T follicular helper cell (primary cell): ENCODE measurements around the gene LARP4B.
"Not testable (repeated sequence)": the region's sequence is repeated elsewhere in the genome, so short reads cannot be mapped to it uniquely, and the experiment has no call there.

Source experiments
- DNase-seq: peaks from one replicate; pipeline ENCODE4 v3.0.0-alpha.2; 2020; ENCODE audit warnings: low read depth

The LARP4B gene

DNA sequence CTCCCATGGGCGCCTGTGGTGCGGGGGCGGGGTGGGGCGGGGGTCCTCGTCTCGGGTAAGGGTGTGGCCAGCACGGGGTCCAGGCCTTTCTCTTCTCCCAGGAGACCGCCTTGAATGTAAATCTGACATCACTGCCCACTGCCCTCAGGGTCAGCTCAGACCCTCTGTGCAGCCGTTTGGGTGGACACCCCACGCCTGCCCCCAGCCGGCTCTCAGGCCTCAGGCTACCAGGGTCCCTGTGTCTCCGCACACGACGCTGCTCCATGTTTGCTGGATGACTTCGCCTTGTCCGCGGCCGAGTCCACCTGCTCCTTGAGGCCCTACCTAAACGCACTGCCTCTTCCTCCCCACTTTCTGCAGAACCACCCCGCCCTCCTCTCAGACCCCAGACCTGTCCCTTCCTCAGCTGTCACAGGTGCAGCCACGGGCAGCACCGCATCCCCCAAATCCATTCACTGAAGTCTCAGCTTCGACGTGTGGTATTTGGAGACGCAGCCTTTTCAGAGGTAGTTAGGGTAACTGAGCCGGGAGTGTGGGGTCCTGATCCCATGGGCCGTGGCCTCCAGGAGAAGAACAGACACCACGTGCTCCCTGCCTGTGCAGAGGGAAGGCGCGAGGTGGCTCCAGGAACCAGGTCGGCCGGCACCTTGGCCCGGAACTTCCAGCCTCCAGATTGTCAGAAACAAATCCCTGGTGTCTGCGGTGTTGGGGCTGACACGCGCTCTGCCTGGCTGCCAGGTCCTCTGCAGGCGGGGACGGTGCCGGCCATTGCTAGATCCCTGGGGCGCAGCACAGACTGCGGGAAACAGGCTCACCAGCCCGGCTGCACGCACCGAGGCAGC lies 144.7 kb downstream of the LARP4B start:
- no peak for DNase-seq

DNA sequence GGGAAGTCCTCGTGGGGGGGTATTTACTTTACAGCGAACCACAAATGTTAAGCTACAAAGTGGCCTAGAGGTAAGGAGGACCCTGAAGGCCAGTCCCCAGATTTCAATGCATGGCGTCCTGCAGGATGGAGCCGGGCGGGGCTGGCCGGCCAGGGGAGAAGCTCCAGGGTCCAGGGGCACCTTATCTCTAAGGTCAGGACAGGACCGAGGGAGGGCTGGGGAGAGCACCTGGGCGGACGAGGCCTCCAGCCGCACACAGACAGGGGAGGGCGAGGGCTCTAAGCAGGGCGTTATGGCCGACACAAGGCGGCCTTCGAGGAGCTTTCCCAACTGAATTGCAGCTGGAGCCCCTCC lies 145.7 kb downstream of the LARP4B start:
- no peak for DNase-seq

- no peak for DNase-seq
Observed at GRCh38 chr10:785089-785860, 146.2 kb downstream of the LARP4B start.

DNA sequence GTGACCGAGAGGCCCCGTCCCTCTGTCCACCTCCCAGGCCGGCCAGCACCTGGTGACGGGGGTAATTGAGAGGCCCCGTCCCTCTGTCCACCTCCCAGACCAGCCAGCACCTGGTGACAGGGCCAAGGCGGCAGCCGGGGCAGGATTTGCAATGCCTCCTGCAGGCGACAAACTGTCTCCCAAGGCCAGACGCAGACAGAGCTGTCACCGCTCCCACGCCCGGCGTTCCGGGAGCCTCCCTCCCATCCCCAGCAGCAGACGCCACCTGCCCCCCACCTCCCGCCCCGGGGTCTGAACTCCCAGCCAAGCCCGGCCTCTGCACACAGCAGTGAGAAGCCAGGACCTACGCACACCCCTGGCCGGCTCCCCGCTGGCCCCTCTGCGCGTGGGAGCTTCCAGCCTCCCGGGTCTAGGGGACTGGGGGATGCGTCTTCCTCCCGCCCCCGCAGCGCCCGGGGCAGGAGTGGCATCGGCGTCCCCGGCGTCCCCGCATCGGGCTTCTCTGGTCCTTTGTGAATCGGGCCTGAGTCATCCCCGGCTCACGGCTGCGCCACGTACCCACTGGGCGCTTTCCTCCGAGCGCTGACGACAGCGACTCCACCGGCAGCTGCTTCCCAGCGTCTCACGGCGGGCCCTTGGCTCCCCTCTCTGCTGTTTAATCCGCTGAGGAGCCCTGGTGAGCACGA lies 147.0 kb downstream of the LARP4B start:
- DNase-seq = no peak

DNA sequence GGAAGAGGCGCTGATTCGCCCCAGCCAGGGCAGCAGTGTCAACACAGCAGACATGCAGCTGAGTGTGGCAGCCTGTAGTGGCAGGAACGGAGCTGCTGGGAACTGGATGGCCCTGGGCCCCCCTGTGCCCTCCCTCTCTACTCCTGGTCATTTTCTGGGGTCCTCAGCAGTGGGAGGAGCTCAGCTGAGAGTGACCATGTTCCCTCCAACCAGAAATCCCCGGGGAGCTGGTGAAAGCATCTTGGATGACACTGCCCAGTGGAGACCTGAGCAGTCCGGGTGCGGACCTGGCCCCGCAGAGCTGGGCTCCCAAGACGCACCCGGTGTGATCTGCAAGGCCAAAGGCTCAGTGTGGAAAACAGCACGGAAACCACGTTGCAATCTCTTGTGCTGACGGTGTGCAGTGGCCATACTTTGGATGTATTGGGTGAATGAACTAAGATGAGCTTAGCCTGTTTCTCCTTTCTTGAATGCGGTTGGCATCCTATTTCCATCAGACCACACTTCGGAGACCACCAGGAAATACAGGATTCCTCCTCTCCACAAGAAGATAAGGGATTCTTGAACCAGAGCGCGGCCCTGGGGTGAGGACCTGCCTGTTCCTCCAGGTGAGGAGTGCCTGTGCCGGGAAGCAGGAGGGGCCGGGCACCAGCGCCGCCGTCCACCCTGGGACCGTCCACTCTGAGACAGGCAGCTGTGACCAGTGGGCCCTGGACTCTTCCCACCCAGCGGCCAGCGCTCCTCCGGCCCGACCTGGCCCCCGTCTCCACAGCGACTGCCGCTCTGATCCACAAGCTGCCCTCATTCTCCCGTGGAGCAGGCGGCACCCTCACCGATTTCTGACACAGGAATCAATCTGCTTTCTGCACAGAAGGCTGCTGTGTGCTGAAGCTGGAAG lies 148.5 kb downstream of the LARP4B start:
- no peak for DNase-seq

DNA sequence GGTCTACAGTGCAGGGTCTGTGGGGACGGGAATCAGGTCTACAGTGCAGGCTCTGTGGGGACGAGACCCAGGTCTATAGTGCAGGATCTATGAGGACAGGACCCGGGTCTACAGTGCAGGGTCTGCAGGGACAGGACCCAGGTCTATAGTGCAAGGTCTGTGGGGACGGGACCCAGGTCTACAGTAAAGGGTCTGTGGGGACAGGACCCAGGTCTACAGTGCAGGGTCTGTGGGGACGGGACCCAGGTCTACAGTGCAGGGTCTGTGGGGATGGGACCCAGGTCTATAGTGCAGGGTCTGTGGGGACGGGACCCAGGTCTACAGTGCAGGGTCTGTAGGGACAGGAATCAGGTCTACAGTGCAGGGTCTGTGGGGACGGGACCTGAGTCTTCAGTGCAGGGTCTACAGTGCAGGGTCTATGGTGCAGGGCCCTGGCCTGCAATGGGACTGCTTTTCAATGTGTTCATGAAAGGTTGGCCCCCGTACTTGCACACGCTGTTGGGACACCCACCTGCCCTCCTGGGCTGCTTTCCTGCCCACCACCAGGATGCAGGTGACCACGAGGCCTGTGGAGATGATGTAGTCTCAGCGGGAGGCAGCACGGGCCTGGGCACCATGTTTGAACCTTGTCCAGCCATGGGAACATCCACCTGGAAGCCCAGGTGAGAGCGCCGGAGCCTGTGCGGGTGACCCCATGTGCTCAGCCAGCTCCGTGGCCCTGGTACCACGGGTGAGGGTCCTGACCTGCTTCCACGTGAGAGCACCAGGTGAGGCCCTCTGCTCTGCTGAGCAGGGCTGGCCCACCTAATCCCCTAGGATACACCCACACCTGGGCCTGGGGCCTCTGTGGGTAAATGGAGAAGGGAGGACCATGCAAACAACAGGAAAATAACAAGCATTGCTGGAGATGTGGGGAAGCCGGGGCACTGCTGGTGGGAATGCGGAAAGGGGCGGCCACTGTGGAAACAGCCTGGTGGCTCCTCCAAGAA lies 150.7 kb downstream of the LARP4B start:
- no peak for DNase-seq

DNA sequence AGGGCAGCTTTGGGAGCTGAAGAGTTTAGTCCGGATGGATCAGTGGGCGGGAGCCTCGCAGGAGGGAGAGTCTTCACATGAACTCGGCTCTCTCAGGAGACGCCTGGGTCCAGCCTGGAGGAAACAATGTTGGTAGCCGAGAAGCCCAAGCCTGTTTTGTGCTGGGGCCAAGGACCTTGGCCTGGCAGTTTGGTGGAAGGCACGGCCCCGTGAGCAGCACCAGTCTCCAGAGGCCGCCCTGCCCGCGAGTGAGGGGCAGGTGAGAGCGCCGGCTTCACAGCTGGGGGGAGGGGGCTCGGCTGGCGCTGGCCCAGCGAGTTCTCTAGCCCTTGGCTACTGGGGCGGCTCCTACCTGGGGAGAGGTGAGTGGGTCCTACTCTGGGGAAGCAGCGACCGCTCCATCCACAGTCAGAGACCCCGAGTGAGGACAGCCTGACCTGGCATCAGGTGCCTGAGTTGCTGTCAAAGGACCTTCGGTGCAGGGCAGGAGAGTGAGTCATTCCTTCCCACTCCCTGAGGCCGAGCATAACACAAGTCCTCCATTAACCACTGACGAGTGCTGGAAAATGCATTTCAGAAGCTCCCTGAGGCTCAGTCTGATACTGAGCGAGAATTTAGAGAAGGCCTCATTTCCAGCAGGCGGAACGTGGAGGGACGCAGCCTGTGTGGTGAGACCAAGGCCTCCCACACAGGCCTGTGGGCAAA lies 152.7 kb downstream of the LARP4B start:
- DNase-seq = no peak

- DNase-seq = no peak
Observed at GRCh38 chr10:777913-778479, 153.5 kb downstream of the LARP4B start.

GRCh38 chr10:776772-777171 lies 154.7 kb downstream of the LARP4B start:
- no peak for DNase-seq

DNA sequence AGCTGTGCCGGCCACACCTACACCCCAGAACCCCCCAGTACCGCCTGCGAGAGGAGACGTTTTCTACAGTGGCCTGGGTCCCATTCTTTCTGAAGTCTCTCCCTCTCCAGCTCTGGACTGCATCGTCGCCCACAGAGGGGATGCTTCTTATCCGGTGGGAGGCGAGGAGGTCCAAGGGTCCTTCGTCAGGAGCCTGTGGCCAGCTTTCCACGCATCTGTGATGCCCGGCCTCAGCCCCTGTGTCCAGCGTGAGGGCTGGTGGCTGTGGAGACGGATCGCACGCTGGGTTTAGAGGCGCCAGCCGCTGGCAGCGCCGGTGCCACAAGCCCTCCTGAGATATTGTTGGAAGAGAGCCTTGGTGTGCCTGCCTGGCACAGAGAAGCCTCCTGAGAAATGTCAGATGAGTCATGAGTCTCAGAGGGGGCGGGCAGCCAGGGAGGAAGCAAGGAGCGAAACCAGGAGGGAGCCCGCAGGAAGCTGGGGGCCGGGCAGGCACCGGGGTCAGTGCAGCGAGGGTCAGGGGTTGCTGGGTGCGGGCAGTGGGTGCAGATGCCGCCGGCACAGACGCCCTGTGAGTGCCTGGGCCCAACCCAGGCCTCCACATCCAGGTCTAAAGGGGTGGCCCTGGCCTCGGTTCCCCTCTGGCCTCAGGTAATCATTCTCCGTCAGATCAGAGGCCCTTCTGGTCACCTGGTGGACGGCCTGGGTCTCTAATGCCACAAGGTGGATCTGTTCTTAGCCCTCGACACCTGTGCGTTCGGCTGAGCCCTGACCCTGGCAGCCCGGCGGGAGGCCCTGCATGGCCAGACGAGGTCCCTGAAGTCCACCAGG lies 156.0 kb downstream of the LARP4B start:
- DNase-seq = no peak

- no peak for DNase-seq
Observed at GRCh38 chr10:774661-775244, 156.8 kb downstream of the LARP4B start.

DNA sequence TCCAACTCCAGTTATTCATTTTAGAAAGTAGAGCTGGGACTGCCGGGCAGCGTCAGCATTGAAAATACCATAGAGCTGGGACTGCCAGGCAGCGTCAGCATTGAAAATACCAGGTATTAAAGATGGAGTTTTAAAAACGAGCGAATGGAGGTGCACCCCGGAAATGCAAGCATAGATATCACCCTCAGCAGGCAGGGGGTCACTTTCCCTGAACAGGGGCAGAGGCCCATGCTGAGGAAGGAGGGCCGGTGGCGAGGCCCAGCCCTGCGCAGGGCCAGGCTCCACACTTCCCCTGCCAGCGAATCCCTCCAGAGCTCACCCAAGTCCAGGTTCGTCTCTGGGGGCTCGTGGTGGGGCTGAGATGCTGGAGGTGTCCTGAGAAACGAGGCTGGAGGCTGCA lies 157.3 kb downstream of the LARP4B start:
- no peak for DNase-seq

DNA sequence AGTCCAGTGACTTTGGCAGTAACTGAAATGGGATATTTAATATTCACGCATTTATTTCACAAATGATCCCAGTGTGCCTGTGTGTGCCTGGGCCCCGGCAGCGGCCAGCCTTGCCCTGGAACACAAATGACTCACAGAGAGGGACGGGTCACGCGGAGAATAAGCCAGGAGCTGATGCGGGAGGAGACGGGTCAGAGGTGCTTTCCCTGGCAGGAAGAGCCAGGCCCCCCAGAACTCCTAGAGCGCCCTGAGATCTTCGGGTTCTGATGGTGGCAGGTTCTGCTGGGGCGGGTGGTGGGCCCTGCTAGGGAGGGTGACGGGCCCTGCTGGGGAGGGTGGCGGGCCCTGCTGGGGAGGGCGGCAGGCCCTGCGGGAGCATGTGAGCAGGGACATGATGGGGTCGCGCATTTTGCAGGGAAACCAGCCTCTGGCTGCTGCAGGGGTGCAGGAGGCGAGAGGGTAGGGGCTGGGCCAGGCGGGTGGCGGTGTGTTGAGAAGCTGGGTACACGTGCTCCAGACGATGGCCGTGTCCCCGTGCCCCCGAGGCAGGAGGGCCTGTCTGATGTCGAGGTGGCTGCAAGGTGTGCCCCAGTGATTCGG lies 157.8 kb downstream of the LARP4B start:
- no peak for DNase-seq

- DNase-seq = no peak
Observed at GRCh38 chr10:772227-772637, 159.3 kb downstream of the LARP4B start.

DNA sequence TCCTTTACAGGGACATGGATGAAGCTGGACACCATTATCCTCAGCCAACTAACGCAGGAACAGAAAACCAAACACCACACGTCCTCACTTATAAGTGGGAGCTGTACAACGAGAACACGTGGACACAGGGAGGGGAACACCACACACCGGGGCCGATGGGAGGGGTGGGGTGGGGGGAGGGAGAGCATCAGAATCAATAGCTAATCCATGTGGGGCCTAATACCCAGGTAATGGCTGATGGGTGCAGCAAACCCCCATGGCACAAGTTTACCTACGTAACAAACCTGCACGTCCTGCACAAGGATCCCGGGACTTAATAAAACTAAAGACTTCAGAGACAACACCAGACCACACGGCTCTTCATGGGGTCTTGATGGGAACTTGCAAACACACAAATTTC lies 159.9 kb downstream of the LARP4B start:
- no peak for DNase-seq

GRCh38 chr10:770975-771374 lies 160.5 kb downstream of the LARP4B start:
- DNase-seq = no peak

- DNase-seq = not testable (repeated sequence)
Observed at GRCh38 chr10:770048-770712, 161.3 kb downstream of the LARP4B start.
